ENCODE results near the gene DDX41.

The DDX41 gene

GRCh38 chr5:177468685-177469628 lies 47.8 kb downstream of the DDX41 start:
- no peak for DNase-seq (ENCODE audit: low read depth)

GRCh38 chr5:177468329-177468684 lies 48.5 kb downstream of the DDX41 start:
- no peak for DNase-seq (ENCODE audit: low read depth)

- no peak for DNase-seq (ENCODE audit: low read depth)
Observed at GRCh38 chr5:177467436-177467835, 49.3 kb downstream of the DDX41 start.

GRCh38 chr5:177466861-177467260 lies 49.9 kb downstream of the DDX41 start:
- no peak for DNase-seq (ENCODE audit: low read depth)

GRCh38 chr5:177465044-177465443 lies 51.7 kb downstream of the DDX41 start:
- no peak for DNase-seq (ENCODE audit: low read depth)

GRCh38 chr5:177462021-177462670 lies 54.6 kb downstream of the DDX41 start:
- DNase-seq (ENCODE audit: low read depth): no peak

All from stimulated activated CD4-positive, alpha-beta T cell treated with anti-CD3 and anti-CD28 coated beads, Interleukin-2, amount 100 ng/mL, for 4 hours (primary cell).